Amygdala (tissue), 56 donors: Measurements from ENCODE around the gene HEMGN.
A peak's percentile ranks its signal among the peaks of the same experiment; 100 is the strongest.

ENCODE experiments used
- DNase-seq, 56 donors: peaks; one replicate each; lab custom pipeline; 2025; lab: John Stamatoyannopoulos, UW

HEMGN gene

DNA sequence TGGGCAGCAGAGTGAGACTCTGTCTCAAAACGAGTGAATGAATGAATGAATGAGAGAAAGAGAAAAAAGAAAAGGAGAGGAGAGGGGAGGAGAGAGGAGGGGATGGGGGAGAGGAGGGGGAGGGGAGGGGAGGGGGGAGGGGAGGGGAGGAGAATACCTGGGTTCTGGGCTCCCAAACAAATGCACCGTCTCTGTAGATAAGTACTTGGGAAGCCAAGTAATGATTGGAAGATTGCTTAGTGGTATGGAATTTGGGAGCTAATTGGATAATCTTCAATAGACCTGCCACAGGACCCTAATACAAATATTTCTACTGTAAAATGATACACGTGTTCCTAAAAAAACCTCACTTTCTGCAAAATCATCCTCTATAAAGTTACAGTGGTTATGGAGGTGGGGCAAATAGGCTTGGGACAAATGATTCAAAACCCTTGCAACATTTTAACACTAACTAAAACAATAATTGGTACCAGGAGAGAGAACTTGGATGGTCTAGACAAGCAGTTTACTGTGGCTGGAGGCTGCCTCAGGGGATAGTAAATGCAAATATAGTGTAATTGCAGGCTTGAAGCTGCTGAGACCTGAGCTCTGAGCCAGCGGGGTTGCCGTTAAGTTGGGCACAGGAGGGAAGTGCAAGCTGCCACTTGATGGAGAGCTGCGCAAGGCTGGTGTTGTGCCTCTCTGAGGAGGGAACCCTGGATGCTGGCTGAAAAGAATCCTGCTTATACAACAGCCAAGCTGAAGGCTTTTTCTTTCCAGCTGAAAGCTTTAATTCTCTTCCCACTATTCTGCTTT lies 3.5 kb downstream of the HEMGN start:
- peak in 8 of 56 donors; percentile 3 to 21 (median 8) for DNase-seq

DNA sequence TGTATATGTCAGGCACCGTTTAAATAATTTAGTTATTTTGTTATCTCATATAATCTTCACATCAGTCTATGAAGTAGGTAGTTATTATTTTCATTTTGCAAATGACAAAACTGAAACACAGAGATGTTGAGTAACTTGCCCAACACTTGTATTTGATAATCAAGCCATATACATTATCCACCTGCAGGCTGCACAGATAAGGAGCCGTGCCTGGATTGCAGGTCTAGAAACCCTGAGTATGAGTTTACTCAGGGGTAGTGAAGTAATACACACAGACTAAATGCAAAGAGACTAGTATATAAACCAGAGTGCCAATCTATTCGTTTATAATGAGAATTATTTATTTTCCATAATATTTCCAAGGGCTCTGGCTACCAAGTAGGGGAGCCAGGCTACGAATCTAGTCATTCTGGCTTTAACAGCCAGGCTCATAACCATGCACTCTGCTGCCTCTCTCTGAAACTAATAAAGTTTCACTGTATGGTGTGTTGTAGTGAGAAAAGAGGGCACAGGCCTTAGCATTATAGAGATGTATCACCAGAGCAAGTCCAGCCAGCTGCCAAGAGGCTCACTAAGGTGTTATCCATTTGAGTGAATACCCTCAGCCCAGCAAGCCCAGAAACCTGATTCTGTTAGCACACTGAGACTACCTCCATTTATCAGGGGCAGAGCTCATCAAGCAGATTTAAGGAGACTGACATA lies 4.5 kb downstream of the HEMGN start:
- DNase-seq, result no peak

DNA sequence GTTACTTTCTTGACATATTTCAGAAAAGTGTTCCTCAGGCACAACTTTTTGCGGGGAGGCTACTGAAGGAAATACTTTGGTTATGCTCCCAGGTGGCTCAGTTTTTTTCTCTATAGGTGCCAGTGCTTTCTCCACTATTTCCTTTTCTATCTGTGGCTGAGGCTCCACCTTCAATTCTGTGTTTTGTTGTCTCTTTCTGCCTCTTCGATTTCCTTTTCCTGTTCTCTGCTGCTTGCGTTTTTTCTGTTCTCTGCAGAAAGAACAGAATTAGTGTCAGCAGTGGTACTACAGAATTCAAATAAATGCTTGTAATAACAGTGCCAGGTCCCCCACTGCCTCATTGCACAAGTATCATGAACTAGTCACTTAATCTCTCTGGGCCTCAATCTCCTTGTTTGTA lies 7.0 kb downstream of the HEMGN start:
- DNase-seq, result no peak

DNA sequence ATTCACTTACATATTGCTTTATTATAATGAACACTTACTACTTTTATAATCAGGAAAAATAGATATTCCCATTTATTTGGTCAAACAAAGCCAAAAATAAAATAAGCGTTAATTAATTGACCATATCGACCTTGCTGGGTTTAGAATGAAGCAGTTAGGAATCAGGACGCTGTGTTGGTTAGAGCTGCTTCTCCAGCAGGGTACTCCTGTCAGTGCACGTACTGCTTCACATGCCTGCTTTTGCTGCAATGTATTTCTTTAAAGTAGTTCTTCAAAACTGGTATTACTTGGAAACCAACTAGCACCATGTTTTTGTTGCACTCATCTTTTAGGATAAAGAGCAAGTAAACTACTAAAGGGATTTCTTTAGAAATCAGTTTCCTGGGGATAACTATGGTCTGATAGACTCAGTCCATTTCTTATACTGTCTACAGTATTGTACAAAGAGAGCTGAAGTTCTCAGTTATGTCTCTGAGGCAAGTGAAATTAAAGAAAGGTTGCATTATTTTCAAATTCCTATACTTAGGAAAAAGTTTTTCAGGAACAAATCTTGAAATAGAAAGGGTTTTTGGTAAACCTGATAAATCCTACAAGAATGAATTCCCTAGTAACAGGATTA lies 8.9 kb downstream of the HEMGN start:
- DNase-seq, result no peak

DNA sequence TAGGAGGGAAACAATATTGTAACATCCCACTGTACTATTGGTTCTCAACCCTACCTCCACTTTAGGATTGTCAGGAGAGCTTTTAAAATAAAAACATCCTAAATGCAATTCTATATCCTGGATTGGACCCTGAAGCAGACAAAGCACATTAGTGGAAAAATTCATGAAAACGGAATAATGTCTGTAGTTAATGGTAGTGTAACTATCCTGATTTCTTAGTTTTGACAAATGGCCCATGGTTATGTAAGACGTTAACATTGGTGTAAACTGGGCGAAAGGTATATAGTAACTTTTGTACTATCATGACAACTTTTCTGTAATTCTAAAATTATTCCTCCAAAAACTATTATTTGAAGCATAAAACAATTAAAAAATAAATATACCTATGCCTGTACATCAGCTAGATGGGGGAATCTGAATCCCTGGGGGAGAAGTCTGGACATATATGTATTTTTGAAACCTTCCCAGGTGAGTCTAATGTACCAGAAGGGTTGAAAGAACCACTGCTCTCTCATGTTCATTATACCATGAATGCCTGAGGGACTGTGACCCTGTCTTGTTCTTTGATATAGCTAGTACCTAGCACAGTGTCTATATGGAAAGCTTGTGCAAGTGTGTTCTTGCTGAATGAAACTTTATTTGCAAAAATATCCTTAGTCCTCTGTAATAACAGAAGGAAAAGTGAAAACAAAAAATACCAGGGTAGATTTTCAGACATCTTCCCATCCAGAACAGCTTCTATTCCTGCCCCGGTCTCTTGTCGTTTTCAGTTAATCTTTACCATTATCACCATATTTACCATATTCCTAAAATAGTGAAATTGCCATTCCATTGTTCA lies 12.3 kb downstream of the HEMGN start:
- DNase-seq, result no peak

DNA sequence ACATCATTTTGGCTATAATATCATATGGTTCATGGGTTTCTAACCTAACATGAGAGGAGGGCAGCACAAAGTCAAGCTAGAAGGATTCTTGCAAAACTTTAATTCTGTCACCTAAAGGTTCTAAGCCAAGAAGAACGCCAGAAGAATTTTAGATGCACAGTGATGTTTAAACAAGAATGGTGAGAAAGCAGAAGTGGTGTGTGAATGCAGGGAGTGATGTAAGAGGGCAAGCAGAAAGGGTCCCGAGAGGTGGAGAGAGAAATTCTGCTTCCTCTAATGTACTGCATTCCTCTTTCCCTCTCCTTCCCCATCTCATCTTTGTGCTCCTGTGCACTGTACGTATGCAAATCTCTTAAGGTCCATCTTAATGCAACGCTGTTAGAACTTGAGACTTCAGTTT lies 13.6 kb downstream of the HEMGN start:
- no peak for DNase-seq

DNA sequence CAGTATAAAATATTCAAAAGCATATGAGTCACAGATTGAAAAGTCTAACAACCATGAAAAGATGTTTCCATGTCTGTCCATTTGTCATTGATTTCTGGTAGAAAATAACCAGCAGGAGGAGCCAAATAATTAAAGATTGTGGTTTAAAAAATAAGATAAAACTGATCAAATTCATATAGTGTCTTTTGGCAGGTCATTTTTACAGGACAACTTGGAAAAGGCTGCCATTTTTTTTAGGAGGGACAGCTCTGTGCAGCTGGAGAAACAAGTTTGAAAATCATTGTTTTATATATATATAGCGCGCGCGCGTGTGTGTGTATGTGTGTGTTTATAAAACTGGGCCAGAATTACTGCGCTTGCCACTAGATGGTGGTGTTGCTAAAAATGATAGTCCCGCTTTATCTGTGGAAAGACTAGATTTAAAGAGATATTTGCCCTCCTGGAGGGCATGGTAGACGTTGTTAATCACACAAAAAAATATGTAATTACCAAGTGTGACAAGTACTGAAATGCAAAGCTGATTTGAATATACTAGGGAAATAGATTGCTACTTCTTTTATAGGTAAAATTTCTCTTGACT lies 14.4 kb downstream of the HEMGN start:
- DNase-seq, result peak in 42 of 56 donors; percentile 2 to 93 (median 56)

DNA sequence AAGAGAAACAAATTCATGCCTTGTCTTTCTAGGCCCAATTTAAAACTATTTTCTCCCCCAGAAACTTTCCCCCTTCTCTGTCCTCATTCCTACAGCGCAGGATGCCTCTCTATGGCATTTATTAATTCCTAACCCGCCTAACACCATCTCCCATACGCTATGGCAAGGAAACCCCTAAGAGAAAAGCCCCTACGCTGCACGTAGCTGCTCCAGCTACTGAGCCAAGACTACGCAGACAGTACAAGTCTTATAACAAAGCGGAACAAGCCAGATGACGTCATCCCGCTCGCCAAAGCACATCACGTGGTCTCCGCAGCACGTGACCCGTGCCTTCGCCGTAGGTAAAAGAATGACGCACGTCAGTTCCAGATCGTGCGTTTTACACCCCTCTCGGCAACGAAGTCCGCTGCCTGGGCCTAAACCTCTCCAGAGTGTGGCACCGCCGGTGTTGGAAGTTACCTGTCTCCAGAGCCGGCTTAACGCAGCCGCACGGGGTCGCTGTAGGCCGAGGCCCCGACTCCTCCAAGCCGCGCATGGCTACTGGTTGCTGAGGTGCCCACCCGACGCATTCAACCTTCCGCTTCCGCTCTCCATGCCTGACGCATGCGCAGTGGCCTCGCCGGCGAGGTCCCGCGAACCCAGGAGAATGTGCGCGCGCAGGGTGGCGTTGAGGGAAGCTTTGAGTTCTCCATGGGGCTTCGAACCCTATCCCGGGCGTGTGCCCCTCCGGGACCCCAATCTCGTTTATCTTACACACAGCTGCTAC lies 15.8 kb downstream of the HEMGN start, which contains the start of gene TRMO:
TSS of gene TRMO (minus strand) at position 542 of the 766 bp plus-strand sequence. CDS start at position 535, 7 bp downstream.
- peak; percentile 87 to 100 (median 96) for DNase-seq

DNA sequence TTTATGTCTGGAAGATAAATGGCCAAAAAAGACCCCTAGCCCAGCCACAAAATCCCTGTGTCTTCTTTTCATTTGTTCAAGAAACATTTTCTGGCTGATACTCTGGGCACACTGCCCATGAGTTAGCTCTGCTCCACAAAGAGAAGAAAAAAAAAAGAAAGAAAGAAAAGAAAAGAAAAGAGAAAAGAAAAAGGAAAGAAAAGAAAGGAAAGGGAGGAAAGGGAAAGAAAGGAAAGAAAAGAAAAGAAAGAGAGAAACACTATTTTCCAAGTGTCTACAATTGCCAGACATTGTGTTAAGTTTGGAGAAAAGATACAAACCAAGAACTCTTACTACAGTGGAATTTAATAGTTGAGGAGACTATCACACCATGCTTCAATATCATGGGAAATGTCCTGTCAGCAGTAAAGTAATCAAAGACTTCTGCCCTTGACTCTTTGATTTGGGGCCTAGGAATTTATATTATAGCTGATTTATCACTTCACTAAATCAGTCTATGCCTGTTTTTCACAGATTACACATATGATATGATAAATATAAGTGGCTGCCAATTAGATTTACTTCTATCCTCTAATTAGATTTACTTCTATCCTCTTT lies 18.7 kb downstream of the HEMGN start:
- DNase-seq, result no peak

DNA sequence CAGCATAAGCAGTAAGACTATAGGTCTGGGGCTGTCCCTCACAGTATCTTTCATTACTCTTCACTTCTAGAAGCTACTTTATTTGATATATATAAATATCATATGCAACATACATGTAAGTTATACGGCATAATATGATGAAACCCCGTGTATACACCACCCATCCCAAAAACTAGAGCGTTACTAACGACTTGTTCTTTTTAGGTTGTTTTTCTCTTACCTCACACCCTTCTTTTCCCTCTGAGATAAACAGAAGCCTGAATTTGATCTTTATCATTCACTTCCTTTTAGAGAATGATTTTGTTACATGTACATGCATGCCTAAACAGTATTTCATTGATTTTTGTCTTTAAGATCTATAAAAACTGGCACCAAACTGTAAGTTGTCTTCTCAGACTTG lies 19.4 kb downstream of the HEMGN start:
- no peak for DNase-seq

DNA sequence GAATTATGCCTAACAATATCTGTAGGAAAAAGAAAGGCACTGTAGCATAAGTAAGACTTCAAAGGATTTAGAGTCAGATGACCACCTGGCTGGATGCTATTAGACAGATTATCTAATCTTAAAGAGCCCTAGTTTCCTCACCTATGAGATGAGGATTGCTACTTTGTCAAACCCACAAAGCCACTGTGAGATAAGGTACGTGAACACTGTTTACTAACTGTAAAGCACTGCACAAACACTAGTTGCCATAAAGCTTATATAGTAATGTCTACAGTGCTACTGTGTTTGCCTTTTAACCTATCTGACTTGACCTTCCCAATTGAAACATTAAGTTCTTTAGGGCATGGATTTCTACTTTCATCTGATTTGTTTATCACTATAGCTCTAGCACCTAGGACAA lies 26.0 kb downstream of the HEMGN start:
- DNase-seq, result no peak

DNA sequence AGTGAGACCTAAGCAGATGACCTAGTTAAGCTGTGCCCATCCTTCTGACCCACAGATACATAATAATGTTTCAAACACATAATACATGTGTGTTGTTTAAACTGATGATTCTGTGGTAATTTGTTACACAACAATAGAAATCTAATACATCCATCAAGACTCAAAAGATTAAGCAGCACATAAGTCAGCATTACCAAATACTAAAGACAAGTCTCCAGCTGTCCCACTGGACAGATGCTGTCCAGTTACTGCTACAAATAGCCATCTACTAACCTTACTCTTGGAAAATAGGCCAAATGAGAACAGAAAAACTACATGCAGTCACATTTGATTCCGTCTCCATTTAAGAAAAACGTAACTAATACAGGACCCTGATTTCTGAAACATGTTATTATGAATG lies 26.4 kb downstream of the HEMGN start:
- no peak for DNase-seq

DNA sequence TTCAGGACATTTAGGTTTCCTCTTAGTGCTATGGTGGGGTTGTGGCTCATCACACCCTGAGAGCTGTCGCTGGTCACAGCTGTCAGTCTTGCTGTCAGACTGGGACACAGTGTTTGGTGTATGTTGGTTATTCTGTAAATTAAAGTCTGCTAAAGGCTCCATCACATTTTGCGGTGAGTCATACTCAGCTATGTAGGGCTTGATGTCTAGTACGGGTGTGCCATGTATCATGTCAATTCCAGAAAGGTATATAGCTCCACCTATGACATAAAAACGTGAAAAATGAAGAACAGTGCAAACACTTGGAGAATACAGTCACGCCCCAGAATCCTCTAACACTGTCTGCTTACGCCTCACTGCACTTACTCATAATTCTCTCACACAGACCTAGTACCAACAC lies 27.6 kb downstream of the HEMGN start:
- DNase-seq, result no peak

DNA sequence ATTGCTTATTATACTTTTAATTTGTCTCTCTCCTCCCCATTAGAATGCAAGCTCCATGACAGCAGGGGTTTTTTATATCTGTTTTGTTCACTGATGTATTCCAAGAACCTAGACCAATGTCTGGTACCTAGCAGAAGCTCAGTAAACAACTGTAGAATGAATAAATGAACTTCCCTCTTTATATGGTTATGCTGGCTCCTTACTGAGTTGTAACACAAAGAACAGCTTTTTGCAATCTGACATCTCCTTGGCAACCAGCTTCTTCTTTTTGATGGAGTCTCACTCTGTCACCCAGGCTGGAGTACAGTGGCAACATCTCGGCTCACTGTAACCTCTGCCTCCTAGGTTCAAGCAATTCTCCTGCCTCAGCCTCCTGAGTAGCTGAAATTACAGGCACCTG lies 29.3 kb downstream of the HEMGN start:
- DNase-seq, result no peak

DNA sequence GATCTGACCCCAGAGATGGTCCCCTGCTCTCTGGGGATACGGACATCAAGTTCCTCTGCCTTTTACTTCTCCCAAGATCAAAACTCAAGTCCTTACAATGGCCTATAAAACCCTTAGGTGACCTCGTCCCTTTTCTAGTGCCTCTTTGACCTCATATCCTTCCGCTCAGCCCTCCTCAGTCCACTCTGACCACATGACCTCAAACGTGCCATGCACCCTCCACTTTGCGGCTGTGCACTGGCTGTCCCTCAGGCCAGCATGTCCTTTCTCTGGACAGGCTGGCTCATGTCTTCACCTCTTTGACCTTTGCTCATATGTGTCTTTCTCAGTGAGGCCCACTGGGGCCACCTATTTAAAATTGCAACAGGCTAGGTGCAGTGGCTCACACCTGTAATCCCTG lies 30.3 kb downstream of the HEMGN start:
- DNase-seq, result no peak

DNA sequence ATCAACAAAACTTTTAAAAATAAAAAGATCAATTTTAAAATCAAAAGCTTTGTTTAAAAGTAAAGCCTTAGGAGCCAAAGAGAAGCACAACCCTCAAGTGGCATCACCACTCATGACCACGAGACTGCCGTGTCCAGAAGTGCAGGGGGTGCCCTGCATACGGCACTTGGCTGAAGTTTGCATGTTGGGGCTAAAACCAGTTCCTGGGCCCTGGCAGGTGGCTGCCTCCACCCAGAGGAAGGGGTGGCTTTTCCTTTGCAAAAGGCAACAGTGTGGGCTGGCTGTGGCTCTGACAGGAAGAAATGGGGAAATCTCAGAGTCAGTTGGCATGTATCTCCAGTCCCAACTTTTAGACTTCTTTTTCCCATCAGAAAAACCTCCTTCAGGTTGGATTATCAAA lies 30.9 kb downstream of the HEMGN start:
- DNase-seq, result peak in 1 of 56 donors; percentile 7

DNA sequence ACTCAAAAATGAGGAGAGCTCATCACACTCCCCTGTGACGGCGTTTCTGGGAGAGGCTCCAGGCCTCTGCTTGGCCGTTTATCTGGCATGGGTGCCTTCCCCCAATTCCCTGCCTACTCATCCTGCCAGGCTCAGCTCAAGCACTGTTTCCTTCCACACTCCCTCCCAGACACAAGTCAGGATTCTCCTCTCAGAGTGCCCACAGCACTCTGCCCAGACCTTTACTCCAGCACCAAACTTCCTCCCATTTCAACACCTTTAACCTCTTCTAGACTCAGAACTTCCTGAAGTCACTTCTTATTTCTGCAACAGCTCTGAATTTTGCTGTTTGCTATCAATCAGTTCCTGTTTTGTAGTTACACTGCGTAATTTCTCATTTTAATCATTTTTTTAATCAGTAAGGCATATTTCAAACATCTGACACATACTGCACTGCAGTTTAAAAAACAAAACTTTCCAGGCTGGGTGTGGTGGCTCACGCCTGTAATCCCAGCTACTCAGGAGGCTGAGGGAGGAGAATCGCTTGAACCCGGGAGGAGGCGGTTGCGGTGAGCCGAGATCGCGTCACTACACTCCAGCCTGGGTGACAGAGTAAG lies 31.6 kb downstream of the HEMGN start:
- DNase-seq, result peak in 19 of 56 donors; percentile 4 to 58 (median 18)

DNA sequence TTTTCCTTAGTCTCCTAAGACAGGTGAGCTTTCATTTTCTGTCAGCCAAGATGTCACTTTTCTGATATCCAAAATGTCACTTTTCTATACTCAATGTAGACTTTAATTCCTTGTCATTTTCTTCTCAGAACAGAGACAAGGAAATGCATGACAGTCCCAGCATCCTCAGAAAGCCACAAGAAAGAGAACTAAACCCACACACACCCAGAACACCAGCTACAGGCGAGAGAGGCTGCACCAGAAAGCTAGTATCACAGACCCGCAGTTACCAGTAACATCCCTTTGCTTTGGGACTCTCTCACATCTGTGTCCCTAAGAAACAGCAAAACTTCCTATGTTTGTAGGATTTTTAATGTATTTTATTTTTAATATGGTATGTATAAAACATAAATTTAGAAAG lies 32.7 kb downstream of the HEMGN start:
- no peak for DNase-seq

DNA sequence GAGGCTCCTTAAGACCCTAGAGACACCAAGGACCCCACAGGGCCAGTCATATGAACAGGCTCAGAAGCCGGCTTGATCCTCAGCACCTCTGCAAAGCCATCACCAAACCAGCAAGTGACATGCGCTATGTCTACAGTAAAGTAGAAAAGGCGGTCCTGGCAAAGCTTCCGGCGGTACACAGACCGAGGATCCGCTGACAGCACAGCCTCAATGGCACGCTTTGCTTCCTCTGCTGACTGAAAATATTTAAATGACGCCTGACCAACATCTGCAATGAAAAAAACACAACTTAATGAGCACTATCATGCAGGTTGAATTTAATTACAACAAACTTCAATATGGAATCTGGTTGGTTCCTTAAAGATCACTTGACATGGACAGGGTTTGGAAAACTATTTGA lies 33.2 kb downstream of the HEMGN start:
- no peak for DNase-seq
